Right kidney (tissue), 1 donor: ENCODE results near the gene BRWD1.

Experiments used
- DNase-seq: peaks from one replicate; pipeline ENCODE4 v3.0.0-alpha.2; 2016

The BRWD1 gene

DNA sequence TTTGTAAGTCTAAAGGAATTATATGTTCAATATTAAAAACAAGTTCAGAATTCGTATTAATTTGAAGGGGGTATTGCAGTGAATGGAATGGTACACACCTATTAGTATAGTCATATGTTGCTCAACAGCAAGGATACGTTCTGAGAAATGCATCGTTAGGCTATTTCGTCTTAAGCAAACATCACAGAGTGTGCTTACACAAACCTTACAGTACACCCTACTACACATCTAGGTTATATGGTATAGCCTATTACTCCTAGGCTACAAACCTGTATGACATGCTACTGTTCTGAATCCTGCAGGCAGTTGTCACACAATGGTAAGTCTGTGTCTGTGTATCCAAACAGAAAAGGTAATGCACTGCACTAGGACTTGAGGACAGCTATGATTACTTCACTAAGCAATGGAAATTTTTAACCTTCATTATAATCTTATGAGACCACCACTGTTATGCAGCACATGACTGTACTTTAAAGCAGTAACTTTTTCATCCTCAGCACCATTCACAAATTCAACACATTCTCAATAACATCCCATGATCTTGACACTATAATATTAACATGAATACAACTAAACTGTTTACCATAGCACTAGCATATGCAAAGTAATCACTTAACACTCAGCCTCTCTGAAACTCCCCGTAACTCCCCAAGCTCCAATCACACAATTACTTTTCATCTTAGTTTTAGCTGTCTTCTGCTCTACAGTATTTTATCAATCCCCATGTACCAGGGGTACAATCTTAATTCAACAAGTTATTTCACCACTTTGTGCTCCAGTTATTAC lies 115.8 kb downstream of the BRWD1 start:
- no peak for DNase-seq

DNA sequence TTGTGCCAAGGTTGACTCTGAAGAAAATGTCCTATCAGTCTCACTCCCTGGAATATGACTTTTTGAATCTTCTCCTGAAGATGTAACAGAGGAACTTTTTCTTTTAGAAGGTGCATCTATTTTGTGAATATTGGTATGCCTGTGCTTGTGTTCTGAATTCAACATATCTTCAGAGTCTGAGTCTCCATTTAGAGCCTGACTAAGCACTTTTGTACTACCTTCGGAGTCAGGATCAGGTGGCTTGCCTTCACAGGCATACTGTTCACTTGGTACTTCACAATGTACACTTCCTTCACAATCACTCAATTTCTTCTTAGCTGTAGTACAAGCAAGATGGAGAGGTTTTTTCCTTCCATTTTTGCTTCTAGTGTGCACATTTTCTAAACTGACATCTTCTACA lies 116.6 kb downstream of the BRWD1 start:
- DNase-seq = no peak

DNA sequence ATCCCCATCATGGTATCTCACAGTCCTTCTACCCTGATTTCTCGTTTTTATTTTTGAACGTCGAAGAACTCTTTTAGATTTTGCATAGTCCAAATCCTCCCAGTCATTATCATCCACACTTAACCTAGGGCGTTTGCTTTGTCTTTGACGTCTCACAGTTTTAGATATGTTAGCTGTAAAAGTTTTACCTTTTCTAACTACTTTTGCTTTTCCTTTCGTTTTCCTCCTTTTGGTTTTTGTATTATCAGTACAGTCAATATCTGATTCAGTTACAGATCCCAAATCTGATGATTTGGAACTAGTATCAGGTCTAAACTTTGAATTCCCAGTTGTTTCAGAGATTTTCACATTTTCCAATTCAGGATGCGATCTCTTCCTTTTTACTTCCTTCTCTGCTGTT lies 117.1 kb downstream of the BRWD1 start:
- DNase-seq = no peak

DNA sequence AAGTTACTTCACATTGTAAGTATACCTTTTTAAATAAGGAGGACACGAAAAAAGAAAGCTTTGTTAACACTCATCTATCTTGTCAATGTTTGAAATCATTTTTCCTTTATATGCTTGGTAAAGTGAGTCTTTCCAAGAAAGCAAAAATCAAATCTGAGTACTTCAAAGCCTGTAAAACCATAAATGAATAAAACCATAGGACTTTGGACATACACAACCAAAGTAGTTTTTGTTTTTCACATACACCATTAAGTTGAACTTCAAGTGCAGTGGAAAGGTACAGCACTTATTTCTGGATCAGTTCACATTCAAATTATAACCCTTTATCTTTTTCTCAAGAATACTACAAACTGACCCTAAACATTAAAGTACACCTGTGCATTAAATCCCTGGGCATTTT lies 120.1 kb downstream of the BRWD1 start:
- DNase-seq = no peak

DNA sequence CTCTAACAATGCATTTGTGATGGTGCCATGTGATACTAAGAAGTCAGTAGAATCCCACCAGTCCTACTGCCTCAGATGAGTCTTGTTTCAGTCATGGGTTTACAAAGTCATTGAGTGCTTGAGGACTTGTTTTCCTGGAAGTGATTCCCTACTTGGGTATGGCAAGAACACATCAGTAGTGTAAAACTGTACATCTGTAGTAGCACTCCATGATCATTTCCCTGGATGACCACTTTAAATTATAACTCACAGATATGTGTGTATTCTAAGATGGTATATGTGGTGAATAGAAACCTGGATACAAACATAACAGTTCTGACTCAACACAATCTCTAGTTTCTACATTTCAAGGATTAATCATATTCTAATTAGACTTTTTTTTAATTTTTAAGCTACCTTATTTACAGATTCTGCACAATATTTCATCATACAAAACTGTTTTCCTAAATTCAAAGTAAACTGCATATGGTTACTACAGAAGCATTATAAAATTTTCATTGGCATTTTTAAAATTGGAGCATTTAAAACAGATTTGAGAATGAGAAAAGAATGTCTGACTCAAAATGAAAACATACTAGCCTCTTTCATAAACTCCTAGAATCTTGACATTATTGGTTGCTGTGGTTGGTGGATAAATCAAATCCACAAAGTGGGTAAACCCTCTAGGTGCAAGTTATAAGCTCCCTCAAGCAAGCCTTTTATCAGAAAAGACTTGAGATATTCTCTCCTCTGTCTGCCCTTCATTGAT lies 123.4 kb downstream of the BRWD1 start:
- no peak for DNase-seq

DNA sequence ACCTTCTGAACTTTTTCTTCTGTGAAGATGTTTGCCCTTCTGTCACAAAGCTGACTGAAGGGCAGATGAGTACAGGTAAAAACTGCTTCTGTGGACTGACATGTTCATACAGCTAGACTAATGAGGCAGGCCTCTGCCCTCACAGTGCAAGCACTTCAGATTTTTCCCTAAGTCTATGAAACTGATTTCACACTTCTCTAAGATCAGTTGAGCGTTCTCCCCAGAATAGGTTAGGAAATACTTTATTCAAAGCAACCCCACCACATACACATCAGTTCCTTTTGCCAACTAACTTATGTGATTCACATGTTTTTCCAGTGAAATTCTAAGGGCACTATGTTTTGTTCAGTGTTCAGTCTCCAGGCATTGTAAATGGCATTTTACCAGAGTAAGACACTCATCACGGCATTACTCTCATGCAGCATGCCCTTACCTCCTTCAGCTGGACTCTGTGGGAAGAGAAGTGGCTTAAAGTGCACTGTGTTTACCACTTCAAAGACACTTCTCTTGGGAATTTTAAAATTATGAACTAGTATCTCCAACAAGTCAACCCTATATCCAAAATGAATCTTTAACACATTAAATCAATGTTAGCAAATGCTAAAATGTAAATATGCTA lies 124.8 kb downstream of the BRWD1 start:
- DNase-seq = no peak

DNA sequence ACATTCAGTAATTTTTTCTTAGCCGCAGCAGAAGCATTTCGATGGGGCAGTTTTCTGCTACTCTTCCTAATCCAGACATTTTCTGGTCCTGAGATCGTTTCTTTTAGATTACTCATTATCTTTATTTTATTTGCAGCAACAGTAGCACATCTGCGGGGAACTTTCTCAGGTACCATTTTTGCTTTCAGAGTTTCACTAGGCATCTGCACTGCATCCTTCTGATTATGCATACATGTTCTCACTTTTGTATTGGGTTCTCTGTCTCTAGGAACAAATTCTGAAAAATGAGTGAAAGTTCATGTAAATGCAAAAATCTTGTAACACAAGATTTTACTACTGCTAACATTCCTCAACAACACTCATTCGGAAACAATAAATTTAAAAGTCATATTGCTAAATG lies 126.3 kb downstream of the BRWD1 start:
- no peak for DNase-seq

DNA sequence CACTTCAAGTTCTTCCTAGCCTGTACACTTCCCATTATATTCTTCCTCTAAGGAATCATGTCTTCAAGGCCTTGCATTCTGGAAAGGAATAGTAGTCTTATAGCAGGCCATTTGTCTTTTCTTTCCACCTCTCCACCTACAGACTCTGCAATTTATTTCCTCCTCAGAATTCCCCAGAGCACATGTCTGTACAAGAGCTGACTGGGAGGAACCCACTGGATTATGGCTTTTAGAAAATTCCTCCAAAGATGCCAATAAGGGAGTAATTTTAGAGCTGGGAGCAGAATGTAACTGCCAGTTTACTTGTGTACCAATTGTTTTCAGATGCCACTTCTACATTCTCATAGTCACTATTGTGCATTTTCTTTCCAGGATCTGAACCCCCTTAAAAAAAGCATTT lies 126.8 kb downstream of the BRWD1 start:
- no peak for DNase-seq

DNA sequence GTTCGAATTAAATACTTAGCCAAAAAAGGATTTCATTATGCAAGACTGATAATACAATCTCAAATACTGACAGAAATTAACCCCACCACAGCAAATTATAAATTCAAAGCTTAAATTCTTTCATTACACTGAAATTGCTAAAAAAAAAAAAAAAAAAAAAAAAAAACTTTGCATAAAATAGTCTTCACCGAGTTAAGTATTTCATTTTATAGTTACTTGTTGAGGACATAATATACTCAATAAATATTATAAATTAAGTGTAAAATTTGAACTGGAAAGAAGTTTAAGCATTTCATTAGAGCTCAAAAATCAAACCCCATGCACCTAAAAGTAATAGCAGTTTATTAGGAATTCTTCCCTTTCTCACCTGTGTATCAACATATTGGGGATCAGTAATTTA lies 128.3 kb downstream of the BRWD1 start:
- DNase-seq = no peak

DNA sequence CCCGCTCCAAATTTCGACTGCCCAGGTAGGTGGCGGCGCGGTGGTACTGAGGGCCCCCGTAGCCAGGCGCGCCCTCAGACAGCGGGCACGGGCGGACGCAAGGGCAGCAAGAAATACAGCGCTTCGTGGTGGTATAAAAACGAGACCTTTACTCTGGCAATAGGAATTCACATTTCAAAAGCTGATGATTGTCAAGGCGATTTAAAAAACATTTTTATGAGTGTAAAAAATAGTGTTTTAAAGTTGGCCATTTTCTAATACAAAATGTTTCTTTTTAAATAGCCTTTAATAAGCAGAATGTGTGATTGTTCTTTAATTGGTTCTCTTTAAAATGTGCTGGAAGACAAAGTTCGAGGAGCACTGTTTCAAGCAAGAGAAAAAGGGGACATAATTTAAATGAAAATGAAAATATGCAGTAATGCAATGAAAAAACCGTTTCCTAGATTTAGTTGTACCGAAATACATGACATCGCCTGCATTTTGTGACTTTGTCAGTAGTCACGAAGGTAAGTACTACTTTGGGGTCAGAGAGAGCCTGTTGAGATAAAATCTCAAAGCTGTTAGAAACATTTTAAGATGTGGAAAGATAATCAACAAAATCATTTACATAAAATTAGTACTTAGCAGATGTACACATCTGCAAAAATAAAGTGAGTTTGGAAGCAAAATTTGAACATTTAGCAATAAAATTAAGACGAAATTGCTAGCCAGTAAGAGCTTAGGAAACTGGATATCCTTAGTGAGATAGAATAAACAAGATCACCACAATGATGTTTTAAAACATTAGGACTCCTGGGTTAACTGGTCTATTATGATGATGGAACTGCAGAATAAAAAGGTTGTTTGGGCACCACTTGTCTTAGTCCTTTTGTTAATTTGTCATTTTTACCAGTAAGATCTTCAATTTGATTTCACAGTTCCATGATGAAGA lies 129.1 kb downstream of the BRWD1 start:
- no peak for DNase-seq

DNA sequence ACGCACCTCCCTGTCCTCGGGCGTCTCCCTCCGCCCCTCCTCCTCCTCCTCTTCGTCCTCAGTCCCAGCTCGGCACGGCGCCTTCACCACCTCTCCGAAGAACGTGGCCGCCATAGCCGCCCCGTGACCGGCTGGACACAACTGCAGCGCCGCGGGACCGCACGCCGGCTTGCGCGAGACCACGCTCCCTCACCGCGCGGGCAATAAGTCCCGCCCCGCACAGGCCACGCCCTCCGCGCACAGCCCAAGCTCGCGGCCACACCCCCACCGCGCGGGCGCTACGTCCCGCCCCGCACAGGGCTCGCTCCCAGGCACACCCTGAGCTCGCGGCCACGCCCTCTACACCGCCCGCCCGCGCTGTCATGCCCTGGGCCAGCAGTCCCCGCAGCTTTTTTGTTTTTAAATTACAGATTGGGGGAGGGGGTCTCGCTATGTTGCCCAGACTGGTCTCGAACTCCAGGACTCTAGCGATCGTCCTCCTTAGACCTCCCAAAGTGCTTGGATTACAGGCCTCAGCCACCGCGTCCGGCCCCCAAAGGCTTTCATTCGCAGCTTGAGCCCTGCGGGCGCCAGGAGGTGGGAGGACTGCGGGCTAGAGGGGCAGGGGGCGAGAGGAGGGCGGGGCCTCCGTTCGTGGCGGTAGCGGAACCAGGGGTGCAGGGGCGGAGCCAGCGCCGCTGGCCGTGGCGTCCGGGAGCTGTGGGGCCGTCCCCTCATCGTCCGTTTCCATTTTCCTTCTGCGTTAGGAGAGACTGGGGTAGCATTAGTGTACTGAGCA lies 130.0 kb downstream of the BRWD1 start, which contains the start of gene PSMG1:
Gene PSMG1, minus strand, starts transcription at position 180 of the 778 bp plus-strand sequence. Its CDS starts 66 bp downstream, at position 114.
- peak; percentile 98 for DNase-seq

DNA sequence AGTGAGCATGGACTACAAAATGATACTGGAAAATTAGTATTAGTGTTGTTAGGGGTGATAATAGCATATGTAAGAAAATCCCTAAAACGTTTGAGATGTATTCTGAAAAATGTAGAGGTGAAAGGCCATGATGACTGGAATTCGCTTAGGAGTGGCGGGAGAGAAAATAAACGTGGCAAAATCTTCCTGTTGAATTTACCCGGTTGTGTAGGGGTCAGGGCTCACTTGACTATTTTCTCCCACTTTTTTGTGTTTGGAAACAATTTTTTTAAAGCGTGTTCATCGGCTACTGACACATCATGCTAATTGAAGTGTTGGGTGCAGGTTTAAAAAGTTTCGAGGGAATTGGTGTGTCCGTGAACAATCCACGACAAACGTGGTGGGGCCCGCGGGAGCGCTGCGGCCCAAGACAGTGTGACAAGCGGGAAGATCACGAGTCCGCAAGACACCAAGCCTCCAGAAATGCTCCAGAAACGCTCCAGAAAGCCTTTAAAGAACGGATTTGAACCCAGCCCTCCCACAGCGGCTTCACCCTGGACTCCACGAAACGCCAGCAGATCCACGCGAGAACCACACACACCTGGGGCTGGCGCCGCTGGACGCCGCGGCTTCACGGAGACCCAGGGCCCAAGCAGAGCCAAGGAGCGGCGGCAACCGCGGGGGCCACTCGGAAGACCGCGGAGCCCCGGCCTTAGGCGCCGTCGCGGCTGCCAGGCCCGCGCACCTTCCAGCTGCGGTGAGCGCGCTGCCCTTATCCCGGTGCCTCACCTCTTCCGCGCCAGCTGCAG lies 130.8 kb downstream of the BRWD1 start:
- DNase-seq = no peak

DNA sequence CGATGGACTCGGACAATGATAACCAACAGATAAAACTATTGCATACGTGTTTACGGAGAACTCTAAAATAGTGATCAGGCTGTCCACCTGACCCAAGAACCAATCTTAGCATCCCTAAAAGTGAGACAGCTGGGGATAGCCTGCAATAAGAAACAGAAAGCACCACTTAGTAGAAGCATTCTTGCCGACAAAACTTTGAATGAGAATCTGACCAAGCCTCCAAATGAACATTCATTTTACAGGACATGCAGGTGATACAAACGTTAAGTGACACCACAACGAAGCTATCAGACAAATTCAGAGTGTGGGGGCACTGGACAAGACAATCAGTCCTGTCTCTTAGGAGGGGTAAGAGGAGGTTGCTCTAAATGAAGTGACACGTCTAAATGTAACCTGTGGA lies 131.4 kb downstream of the BRWD1 start:
- DNase-seq = peak; percentile 3

DNA sequence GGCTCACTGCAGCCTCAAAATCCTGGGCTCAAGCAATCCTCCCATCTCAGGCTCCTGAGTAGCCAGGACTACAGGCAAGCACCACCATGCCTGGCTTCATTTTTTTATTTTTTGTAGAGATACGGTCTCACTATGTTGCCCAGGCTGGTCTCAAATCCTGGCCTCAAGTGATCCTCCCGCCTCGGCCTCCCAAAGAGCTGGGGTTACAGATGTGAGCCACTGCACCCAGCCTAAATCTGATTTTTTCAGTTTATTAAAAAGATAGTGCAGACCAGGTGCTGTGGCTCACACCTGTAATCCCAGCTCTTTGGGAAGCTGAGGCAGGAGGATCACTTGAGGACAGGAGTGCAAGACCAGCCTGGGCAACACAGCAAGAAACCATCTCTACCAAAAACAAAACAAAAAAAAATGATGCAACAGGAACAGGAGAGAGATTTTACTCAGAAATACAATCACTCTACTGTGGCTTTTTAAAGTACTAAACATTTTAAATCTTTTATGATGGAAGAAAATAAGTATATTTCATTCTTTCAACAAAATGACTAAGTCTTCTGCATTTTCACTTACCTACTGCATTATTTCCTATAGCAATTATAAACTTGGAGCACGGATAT lies 132.1 kb downstream of the BRWD1 start:
- no peak for DNase-seq

DNA sequence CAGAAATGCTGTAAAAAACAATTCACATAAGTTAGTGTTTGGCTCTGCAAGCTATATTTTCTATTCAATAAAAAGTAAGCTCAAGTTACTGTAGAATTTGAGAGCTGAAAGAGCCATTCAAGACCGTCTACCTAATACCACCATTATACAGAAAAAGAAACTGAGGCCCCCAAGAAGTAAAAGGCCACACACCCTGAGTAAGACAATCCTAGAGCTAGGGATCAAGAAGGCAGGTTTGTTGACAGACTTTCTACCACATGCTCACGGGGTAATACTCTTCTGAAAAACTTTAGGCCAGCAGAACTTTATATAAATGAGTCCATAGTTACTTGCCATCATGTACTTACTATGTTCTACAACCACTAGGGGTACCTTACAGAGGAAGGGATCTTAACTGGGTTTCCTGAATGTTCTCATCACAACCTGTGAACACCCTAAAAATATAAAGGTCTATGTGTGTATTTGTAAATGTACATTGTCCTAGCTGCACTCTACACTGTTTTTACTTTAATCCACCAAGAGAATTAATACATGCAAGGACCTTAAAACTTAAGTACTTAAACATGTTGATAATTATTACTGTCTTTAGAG lies 132.9 kb downstream of the BRWD1 start:
- DNase-seq = no peak

DNA sequence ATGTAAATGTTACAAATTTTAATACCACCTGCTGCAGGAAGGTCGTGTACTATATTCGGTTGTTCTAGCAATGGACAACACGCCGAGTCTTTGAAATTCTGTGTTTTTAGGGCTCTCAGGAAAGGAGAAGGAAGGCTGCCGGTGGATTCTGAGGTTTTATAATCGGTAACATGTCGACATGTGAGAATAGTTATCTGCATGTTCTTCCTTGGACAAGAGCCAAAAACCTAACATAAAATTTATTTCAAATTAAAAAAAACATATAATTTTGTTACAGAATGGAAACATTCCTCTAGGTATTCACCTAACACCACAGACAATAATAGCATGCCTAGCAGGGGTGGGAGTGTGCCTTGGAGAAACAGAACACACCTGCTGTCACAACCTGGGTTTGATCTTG lies 135.0 kb downstream of the BRWD1 start:
- no peak for DNase-seq

DNA sequence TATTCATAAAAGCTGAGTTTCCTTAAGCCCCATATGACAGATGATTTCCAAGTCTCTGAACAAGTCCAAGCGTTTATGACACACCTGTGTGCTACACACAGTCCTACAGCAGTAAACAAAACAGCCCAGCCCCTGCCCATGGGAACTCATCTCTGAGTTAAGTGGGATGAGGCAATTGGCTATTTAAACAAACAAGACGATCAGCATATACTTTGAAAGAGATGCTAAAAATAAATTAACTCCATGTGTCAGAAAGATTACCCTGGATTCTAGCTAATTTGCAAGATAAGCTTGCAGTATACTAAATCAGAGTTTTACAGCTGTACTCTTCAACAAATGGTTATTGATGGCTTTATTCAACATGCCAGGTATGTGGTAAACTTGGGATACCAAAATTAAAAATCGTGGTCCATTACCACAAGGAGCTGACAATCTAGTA lies 137.1 kb downstream of the BRWD1 start:
- DNase-seq = no peak

DNA sequence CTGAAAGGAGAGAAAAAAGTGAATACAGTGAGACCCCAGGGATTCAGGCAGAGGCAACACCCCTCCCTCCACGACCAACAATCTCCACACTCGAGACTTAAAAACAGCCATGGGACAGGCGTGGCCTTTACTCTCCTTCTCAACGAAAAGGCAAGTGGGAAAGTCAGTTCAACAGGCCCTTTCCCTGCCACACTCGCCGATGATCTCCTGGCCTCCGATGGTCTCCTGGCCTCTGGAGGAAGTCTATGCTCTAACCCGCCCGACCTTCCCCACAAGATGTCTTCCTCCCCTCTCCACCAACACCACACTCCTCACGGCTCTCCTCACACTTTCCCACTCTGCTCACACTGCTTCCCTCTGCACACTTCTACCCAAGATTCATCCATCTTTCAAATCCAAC lies 137.8 kb downstream of the BRWD1 start:
- no peak for DNase-seq

DNA sequence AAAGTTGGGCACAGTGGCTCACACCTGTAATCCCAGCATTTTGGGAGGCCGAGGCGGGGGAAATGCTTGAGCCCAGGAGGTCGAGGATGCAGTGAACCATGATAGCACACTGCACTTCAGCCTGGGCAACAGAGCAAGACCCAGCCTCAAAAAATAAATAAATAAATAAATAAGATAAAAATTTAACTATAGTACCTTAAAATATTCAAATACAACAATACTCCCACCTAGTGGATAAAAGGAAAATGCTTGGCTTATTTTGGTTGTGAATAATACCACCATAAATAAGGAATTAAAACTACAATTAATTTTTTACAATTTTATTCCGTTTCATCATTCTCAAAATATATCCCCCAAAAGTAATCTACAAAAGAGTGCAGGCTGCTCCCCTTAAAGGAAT lies 138.3 kb downstream of the BRWD1 start:
- no peak for DNase-seq
